Muscle of leg (tissue), 11 donors: ENCODE measurements around the gene SEMA5B. TPM values are rescaled to one million over a fixed set of nuclear protein-coding genes. Genes with fewer than 3 reads are reported as not detected.
A peak's percentile ranks its signal among the peaks of the same experiment; 100 is the strongest.

Experiments
- DNase-seq: peaks from one replicate; pipeline ENCODE4 v3.0.0; 2013
- H3K27ac ChIP-seq: one replicate; pipeline ENCODE4 v1.5.1; 2013; ENCODE audit warnings: mild to moderate bottlenecking, low read length, control low read depth
- H3K27me3 ChIP-seq: one replicate; pipeline ENCODE4 v1.6.1; 2013; ENCODE audit warnings: low read length; ENCODE audit not compliant: control insufficient read depth, insufficient read depth
- H3K36me3 ChIP-seq: one replicate; pipeline ENCODE4 v1.6.1; 2013; ENCODE audit warnings: low read length; ENCODE audit not compliant: control insufficient read depth, insufficient read depth
- H3K4me1 ChIP-seq: one replicate; pipeline ENCODE4 v1.6.1; 2013; ENCODE audit warnings: low read length; ENCODE audit not compliant: control insufficient read depth, insufficient read depth
- H3K4me3 ChIP-seq: one replicate; pipeline ENCODE4 v1.5.1; 2013; ENCODE audit warnings: low read length, control low read depth
- H3K9me3 ChIP-seq: replicated peaks from 2 replicates; pipeline ENCODE4 v1.6.1; 2013; ENCODE audit warnings: low read depth, low read length; ENCODE audit not compliant: control insufficient read depth
- WGBS: methylation state at CpG from one replicate; pipeline ENCODE4 v1.1.5; 2013; ENCODE audit warnings: missing lambda C conversion rate; ENCODE audit not compliant: insufficient coverage; 5-methylcytosine and 5-hydroxymethylcytosine counted together
- polyA plus RNA-seq, 8 donors: library from polyadenylated mRNA; unstranded; fragments of 120-200 nt; gene quantifications; one replicate each; pipeline versions ENCODE4 v1.2.1 to v1.2.3, GENCODE V29; 2013; ENCODE audit warnings: inconsistent platforms in 1 of 8, low replicate concordance in 1 of 8; ENCODE audit not compliant: insufficient read length in 8 of 8, insufficient read depth in 1 of 8
- total RNA-seq: library from RNA; stranded (reverse); fragments of 120-200 nt; gene quantifications from one replicate; pipeline ENCODE4 v1.2.4, GENCODE V29; 2013

The SEMA5B gene
- total and polyA plus RNA-seq, 9 donors: 14.3 to 35.4 (median 25.7) TPM

DNA sequence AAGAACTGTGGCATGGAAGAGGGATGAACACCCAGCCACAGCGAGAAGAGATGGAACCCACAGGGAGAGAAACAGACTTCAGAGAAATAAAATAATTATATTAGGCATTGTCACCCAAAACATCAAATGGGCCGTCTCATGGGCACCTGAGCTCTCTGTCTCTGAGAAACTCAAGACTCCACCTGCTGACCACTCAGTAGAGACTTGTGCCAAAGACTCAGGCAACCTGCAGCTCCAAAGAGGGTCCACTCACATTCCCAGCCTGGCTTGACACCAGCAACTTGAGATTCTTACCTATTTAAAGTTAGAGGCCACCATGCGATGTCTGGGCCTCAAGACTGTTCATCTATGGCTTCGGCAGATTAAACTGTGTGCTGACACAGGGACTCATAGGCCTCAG is 12.0 kb downstream of the SEMA5B start:
- Histone ChIP-seq H3K27me3 (peaks cover 6% of the 10 kb centered on the region), H3K4me1 (peaks cover 27% of the 10 kb centered on the region), H3K4me3 (no peak overlapping the region), H3K36me3 (peaks cover 3% of the 10 kb centered on the region), H3K9me3 (no peaks in the 10 kb centered on the region), H3K27ac (no peak overlapping the region)
- no peak for DNase-seq
- 81% methylated on average over 2 of the region's 4 CpGs for WGBS

DNA sequence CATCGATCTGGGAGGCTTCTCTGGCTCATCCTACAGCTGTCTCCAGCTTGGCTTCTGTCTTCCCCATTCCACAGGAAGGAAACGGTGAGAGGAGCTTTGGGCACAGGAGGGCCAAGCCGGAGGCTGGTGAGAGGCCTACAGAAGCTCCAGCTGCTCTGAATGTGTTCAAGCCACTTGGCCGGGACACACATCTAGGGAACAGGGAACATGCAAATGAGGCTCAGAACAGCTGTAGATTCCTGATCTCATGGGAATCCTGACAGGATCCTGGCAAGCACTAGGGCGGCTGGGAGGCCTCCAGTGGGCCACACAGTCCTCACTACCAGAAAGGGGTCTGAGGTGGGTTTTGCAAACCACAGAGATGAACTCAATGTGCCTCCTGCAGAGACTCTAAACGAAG is 13.7 kb downstream of the SEMA5B start:
- H3K4me1 ChIP-seq: peaks cover 27% of the 10 kb centered on the region
- H3K9me3 ChIP-seq: no peaks in the 10 kb centered on the region
- H3K27ac ChIP-seq: peak overlapping the region; percentile 6
- H3K27me3 ChIP-seq: peaks cover 4% of the 10 kb centered on the region
- whole genome bisulfite sequencing: 42% methylated on average over 4 of the region's 6 CpGs
- H3K4me3 ChIP-seq: no peak overlapping the region
- peak; percentile 76 for DNase-seq
- peaks cover 3% of the 10 kb centered on the region for H3K36me3 ChIP-seq

DNA sequence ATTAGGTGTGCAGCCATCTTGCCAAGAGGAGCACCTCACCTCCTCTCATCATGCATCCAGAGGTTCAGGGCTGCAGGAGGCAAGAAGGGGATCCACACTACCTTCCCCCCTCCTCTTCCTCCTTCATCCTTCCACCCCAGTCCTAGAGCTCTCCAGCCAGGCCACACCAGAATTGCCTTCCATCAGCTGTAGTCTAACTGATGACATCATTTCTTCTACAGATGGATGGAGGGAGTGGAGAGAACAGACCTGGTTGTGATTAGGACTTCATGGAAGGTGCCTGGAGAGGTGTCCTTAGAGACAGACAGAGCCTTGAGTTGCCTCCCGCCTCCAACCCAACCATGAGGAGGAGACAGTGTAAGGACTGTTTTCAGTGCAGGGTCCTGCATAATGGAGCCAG is 14.9 kb downstream of the SEMA5B start:
- H3K4me3 ChIP-seq: no peak overlapping the region
- H3K4me1 ChIP-seq: peaks cover 24% of the 10 kb centered on the region
- peaks cover 4% of the 10 kb centered on the region for H3K27me3 ChIP-seq
- WGBS: 100% methylated on average over 1 of the region's 1 CpG
- H3K27ac ChIP-seq: no peak overlapping the region
- H3K9me3 ChIP-seq: no peaks in the 10 kb centered on the region
- DNase-seq: no peak
- H3K36me3 ChIP-seq: peaks cover 3% of the 10 kb centered on the region

DNA sequence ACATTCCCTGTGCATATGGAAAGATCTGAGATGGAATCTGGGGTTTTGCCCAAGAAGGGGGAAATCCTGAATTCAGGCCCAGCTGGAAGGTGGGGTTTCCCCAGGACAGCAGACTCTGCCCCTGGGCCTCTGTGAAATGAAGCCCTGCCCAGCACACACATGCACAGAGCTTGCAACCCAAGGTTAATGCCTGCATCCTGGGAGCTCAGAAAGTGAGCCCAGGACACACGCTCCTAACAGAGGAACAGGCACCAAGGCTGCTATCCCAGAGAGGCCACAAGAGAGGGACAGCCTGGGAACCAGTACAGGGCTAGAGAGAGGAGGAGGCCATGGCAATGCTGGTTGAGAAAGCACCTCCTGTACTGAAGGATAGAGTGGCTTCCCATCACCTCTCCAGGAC is 16.1 kb downstream of the SEMA5B start:
- WGBS: 44% methylated on average over 1 of the region's 1 CpG
- Histone ChIP-seq H3K9me3 (no peaks in the 10 kb centered on the region), H3K27ac (no peak overlapping the region), H3K4me3 (no peak overlapping the region), H3K4me1 (peaks cover 22% of the 10 kb centered on the region), H3K27me3 (peaks cover 4% of the 10 kb centered on the region), H3K36me3 (peaks cover 3% of the 10 kb centered on the region)
- DNase-seq: no peak

GRCh38 chr3:123008840-123009239 is 18.7 kb downstream of the SEMA5B start:
- no peaks in the 10 kb centered on the region for H3K27me3 ChIP-seq
- no peaks in the 10 kb centered on the region for H3K9me3 ChIP-seq
- DNase-seq: no peak
- H3K27ac ChIP-seq: no peak overlapping the region
- H3K4me3 ChIP-seq: no peak overlapping the region
- peaks cover 14% of the 10 kb centered on the region for H3K4me1 ChIP-seq
- WGBS: 50% methylated on average over 1 of the region's 6 CpGs
- H3K36me3 ChIP-seq: peaks cover 3% of the 10 kb centered on the region

DNA sequence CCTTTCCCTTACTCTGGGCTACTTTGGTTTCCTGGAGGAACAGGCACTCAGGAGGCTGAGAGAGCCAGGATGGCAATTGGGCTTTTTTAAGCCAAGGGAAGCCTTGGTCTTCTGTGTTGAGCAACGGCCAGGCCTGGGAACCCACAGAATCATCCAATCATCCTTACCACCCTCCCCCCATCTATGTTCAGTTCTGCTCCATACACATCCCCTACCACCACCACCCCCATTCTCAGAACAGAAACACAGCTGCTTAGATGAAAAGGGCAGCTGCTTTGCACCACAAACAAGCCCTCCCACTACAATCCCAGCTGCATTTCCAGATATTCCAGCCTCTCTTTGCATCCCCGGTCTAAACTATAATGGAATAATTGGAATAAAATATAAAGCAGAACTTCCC is 21.0 kb downstream of the SEMA5B start:
- Histone ChIP-seq H3K27ac (no peak overlapping the region), H3K27me3 (peaks cover 3% of the 10 kb centered on the region), H3K36me3 (no peaks in the 10 kb centered on the region), H3K4me3 (no peak overlapping the region), H3K4me1 (peaks cover 2% of the 10 kb centered on the region), H3K9me3 (no peaks in the 10 kb centered on the region)
- 17% methylated on average over 1 of the region's 2 CpGs for WGBS
- DNase-seq: no peak

- Histone ChIP-seq H3K9me3 (no peaks in the 10 kb centered on the region), H3K36me3 (no peaks in the 10 kb centered on the region), H3K4me1 (no peaks in the 10 kb centered on the region), H3K4me3 (no peak overlapping the region), H3K27me3 (peaks cover 6% of the 10 kb centered on the region), H3K27ac (no peak overlapping the region)
- no CpG with 5 or more reads among the region's 1 CpG for WGBS
- DNase-seq: no peak
Measured at GRCh38 chr3:123005291-123005690, 22.3 kb downstream of the SEMA5B start.

- Histone ChIP-seq H3K27me3 (peaks cover 6% of the 10 kb centered on the region), H3K4me3 (no peak overlapping the region), H3K9me3 (no peaks in the 10 kb centered on the region), H3K36me3 (no peaks in the 10 kb centered on the region), H3K4me1 (no peaks in the 10 kb centered on the region), H3K27ac (no peak overlapping the region)
- WGBS: no CpG with 5 or more reads among the region's 5 CpGs
- no peak for DNase-seq
Measured at GRCh38 chr3:123004201-123004918, 23.2 kb downstream of the SEMA5B start.

DNA sequence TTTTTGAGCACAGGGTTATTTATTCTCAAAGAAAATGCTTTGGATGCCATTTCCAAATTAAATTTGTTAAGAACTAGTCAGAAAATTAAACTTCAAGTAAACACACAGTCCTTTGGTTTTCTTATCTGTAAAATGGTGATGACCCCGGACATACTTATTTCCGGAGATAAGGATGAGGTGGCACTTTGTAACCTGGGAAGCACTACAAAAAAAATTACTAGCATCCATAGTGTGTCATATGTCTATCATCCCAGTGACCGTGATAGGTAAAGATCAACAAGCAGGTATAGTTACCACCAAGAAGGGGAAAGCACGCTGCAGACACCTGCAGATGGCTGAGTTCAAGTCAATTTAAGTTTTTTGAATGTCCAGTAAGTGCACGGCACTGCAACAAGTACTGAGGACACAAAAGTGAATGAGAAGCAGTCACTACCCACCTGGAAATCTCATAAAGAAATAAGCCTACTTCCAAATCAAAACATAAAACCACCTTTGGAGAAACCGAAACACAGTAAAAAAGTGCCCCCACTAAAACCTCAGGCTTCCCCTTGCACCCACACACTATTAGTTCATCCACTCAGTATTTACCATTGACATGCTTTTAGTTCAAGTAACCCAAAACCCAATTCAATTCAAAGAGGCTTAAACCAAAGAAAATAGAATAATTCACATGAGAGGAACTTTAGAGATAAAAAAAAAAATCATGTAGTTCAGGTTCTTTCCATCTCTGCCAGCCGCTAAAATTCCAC is 24.6 kb downstream of the SEMA5B start:
- H3K4me3 ChIP-seq: no peak overlapping the region
- H3K4me1 ChIP-seq: no peaks in the 10 kb centered on the region
- no peaks in the 10 kb centered on the region for H3K9me3 ChIP-seq
- H3K27me3 ChIP-seq: peaks cover 6% of the 10 kb centered on the region
- H3K27ac ChIP-seq: no peak overlapping the region
- 72% methylated on average over 5 of the region's 7 CpGs for WGBS
- no peaks in the 10 kb centered on the region for H3K36me3 ChIP-seq
- no peak for DNase-seq

DNA sequence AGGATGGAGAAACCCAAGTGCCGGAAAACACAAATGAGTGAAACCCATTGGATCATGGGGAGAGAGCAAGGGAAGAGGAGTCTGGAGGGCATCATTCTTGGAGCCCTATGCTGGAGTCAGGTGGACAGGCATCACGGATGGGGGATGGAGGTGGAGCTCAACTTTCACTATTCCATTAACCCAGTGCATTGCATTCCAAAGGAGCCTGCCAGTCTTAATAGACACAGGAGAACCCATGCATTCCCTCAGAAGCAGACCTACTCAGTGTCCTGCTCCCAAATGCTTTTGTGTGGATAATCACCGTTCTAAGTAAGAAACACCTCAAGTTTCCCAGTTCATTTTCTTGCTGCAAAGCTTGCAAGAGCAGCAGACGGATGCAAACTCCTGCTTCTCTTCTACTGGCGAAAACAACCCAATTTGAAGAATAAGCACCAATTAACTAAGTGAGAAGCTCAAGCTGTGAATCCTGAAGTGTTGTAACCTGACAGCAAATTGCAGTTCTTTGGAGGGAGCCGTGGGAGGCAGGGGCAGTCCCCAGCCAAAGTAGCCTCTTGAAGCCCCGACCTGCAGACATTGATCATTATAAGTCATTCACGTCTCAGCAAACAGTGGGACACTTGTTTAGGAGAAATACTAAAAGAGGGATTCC is 25.3 kb downstream of the SEMA5B start:
- Histone ChIP-seq H3K27me3 (peaks cover 6% of the 10 kb centered on the region), H3K9me3 (no peaks in the 10 kb centered on the region), H3K4me3 (no peak overlapping the region), H3K27ac (no peak overlapping the region), H3K4me1 (peaks cover 4% of the 10 kb centered on the region), H3K36me3 (no peaks in the 10 kb centered on the region)
- no peak for DNase-seq
- WGBS: 17% methylated on average over 1 of the region's 8 CpGs
